H1 (cell line): ENCODE measurements around the gene ST3GAL2. TPM values are rescaled to one million over a fixed set of nuclear protein-coding genes. Genes with fewer than 3 reads are reported as not detected.

Source experiments
- ATF3 ChIP-seq: IDR thresholded peaks from 2 replicates; pipeline ENCODE4 v1.6.1; 2011; ENCODE audit warnings: low read depth, mild to moderate bottlenecking, low read length; ENCODE audit not compliant: insufficient read depth
- PHF8 ChIP-seq: fragments of 200-600 bp; sonication (generic); conservative IDR thresholded peaks from 2 replicates; pipeline ENCODE4 v1.7.1; 2012; ENCODE audit warnings: low read depth, mild to moderate bottlenecking, inconsistent platforms, low read length, moderate library complexity
- POLR2A ChIP-seq, 2 experiments: IDR thresholded peaks; 1 replicate in 1 of 2; 2 replicates in 1 of 2; pipeline ENCODE4 v1.6.1; 2011; ENCODE audit warnings: low read depth in 2 of 2, low read length in 2 of 2, mild to moderate bottlenecking in 2 of 2; ENCODE audit errors: control extremely low read depth in 1 of 2
- RNF2 ChIP-seq: fragments of 200-900, 300-1000 bp; sonication (generic); IDR thresholded peaks from 2 replicates; pipeline ENCODE4 v1.7.1; 2016; ENCODE audit warnings: borderline replicate concordance, low read depth, mild to moderate bottlenecking, antibody characterized with exemption, low read length; ENCODE audit not compliant: poor library complexity, severe bottlenecking; ENCODE audit errors: missing control alignments
- RXRA ChIP-seq: IDR thresholded peaks from 2 replicates; pipeline ENCODE4 v1.6.1; 2011; ENCODE audit warnings: low read depth, mild to moderate bottlenecking, low read length, moderate library complexity; ENCODE audit not compliant: insufficient read depth
- SP2 ChIP-seq: IDR thresholded peaks from 2 replicates; pipeline ENCODE4 v1.6.1; 2012; ENCODE audit warnings: mild to moderate bottlenecking, low read length, inconsistent platforms
- polyA plus RNA-seq, 7 experiments: library from polyadenylated mRNA; depleted of rRNA in 3 of 7; stranded (reverse) in 5 of 7; unstranded in 2 of 7; fragments of >200 nt in 5 of 7; fragments of 200-250 nt in 2 of 7; gene quantifications; 1 replicate in 5 of 7; 2 replicates in 1 of 7; 4 replicates in 1 of 7; pipeline versions ENCODE4 v1.2.1 to v1.2.3, GENCODE V29; 2011 to 2013; ENCODE audit warnings: missing spikeins in 2 of 7, mixed read lengths in 2 of 7
- total RNA-seq: library from RNA; stranded (reverse); fragmentation: NEBNext Ultra II Directional; extraction: Animal tissue kit (Norgen Biotek cat#: 25700); gene quantifications from 2 replicates; pipeline ENCODE4 v1.2.1, GENCODE V29; 2021
- TF ChIP-seq, protein P1 (sequence below): IDR thresholded peaks from 2 replicates; pipeline ENCODE4 v1.6.1; 2012; ENCODE audit warnings: low read length, inconsistent platforms

ST3GAL2 gene
- total and polyA plus RNA-seq, 2 of the 8 experiments (the other 6 are each of a cell fraction or from before 2014, with no cell fraction given) = 14.4 to 39.7 TPM

DNA sequence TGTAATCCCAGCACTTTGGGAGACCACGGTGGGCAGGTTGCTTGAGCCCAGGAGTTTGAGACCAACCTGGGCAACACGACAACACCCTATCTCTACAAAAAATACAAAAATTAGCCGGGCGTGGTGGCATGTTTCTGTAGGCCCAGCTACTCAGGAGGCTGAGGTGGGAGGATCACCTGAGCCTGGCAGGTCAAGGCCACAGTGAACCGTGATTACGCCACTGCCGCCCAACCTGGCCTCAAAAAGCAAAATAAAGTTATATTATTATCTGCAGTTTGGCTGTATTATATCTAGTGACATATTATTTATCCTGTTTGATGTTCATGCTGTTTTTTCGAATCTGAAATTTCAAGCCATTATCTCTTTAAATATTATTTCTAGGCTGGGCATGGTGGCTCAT lies 26.5 kb downstream of the ST3GAL2 start (continued):
- TF ChIP-seq ATF3 (no peak), POLR2A (IDR thresholded peaks at IDR 0.05; ENCODE audit: control extremely low read depth in 1 of 2, low read depth in 2 of 2, low read length in 2 of 2) (no peak), RNF2 (no peak), SP2 (no peak), RXRA (no peak), PHF8 (no peak)
- TF ChIP-seq, protein P1, sequence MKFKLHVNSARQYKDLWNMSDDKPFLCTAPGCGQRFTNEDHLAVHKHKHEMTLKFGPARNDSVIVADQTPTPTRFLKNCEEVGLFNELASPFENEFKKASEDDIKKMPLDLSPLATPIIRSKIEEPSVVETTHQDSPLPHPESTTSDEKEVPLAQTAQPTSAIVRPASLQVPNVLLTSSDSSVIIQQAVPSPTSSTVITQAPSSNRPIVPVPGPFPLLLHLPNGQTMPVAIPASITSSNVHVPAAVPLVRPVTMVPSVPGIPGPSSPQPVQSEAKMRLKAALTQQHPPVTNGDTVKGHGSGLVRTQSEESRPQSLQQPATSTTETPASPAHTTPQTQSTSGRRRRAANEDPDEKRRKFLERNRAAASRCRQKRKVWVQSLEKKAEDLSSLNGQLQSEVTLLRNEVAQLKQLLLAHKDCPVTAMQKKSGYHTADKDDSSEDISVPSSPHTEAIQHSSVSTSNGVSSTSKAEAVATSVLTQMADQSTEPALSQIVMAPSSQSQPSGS = no peak
